Endothelial cell of umbilical vein (primary cell): ENCODE results near the gene CALCOCO1. TPM values are rescaled to one million over a fixed set of nuclear protein-coding genes. Genes with fewer than 3 reads are reported as not detected.
"Not testable (repeated sequence)": the region's sequence is repeated elsewhere in the genome, so short reads cannot be mapped to it uniquely, and the experiment has no call there.

ENCODE experiments used
- BruUV-seq: library from RNA; stranded (reverse); fragments of 400-500 nt; replicated peaks from 2 replicates; lab custom pipeline; 2021; lab: Mats Ljungman, UMichigan
- CTCF ChIA-PET: fragments of 300-600, 350-600 bp; sonication (Branson Sonifier 250); formaldehyde crosslinking; loops from one replicate; lab custom pipeline; 2021; ENCODE audit warnings: antibody characterized with exemption, inconsistent platforms; lab: Charles Lee
- POLR2A ChIA-PET: fragments of 300-600, 350-600 bp; sonication (Branson Sonifier 250); formaldehyde crosslinking; loops from one replicate; lab custom pipeline; 2021; ENCODE audit warnings: antibody characterized with exemption, inconsistent platforms; lab: Charles Lee
- DNase-seq: peaks from one replicate; pipeline ENCODE4 v3.0.0-alpha.2; 2011; ENCODE audit warnings: low read depth, low spot score
- FAIRE-seq: peaks from 2 replicates; lab custom pipeline; 2011; peaks lifted over from hg19 to GRCh38; lab: Jason Lieb, UNC
- H2AFZ ChIP-seq: 2 replicates; pipeline ENCODE4 v1.6.0; 2012; ENCODE audit warnings: low read depth, low read length, control low read depth, inconsistent platforms
- H3K27ac ChIP-seq: 2 replicates; pipeline ENCODE4 v1.5.1; 2011; ENCODE audit warnings: low read depth, mild to moderate bottlenecking, control low read depth, low read length, moderate library complexity; ENCODE audit not compliant: insufficient read depth
- H3K27me3 ChIP-seq, 2 experiments: 2 replicates each; pipeline versions ENCODE4 v1.6.0 to v1.6.1; 2011; ENCODE audit warnings: low read length in 2 of 2, mixed read lengths in 1 of 2; ENCODE audit not compliant: control insufficient read depth in 2 of 2, insufficient read depth in 2 of 2
- H3K36me3 ChIP-seq, 2 experiments: 2 replicates in 1 of 2; 3 replicates in 1 of 2; pipeline ENCODE4 v1.5.1; 2011; ENCODE audit warnings: low read length in 2 of 2, mild to moderate bottlenecking in 1 of 2, moderate library complexity in 1 of 2; ENCODE audit not compliant: control insufficient read depth in 2 of 2, insufficient read depth in 2 of 2; ENCODE audit errors: extremely low read depth in 1 of 2
- H3K4me1 ChIP-seq: 3 replicates; pipeline ENCODE4 v1.5.1; 2011; ENCODE audit warnings: mild to moderate bottlenecking, low read length; ENCODE audit not compliant: control insufficient read depth, insufficient read depth; ENCODE audit errors: extremely low read depth
- H3K4me2 ChIP-seq: 2 replicates; pipeline ENCODE4 v1.6.1; 2011; ENCODE audit warnings: low read length, control low read depth, mixed read lengths; ENCODE audit not compliant: insufficient read depth
- H3K4me3 ChIP-seq, 3 experiments: fragments of 200-600 bp in 1 of 3; sonication (generic), shearing (Covaris generic) in 1 of 3; replicated peaks in 1 of 3; 2 replicates each; pipeline ENCODE4 v1.5.1; 2011 to 2016; ENCODE audit warnings: control low read depth in 3 of 3, low read length in 3 of 3, mild to moderate bottlenecking in 2 of 3, inconsistent platforms in 1 of 3, low read depth in 1 of 3, moderate library complexity in 1 of 3; ENCODE audit not compliant: insufficient read depth in 1 of 3
- H3K79me2 ChIP-seq: 2 replicates; pipeline ENCODE4 v1.6.0; 2012; ENCODE audit warnings: low read length, inconsistent platforms; ENCODE audit not compliant: control insufficient read depth, insufficient read depth
- H3K9ac ChIP-seq: replicated peaks from 2 replicates; pipeline ENCODE3; 2011; ENCODE audit warnings: low read length, control low read depth; ENCODE audit not compliant: insufficient read depth; ENCODE audit errors: extremely low read depth
- H3K9me1 ChIP-seq: replicated peaks from 3 replicates; pipeline ENCODE4 v1.6.0; 2011; ENCODE audit warnings: mild to moderate bottlenecking, low read length; ENCODE audit not compliant: control insufficient read depth, insufficient read depth; ENCODE audit errors: extremely low read depth
- H3K9me3 ChIP-seq: replicated peaks from 2 replicates; pipeline ENCODE4 v1.5.1; 2012; ENCODE audit warnings: low read length, inconsistent platforms; ENCODE audit not compliant: control insufficient read depth, insufficient read depth
- H4K20me1 ChIP-seq: replicated peaks from 2 replicates; pipeline ENCODE3; 2011; ENCODE audit warnings: mild to moderate bottlenecking, low read length; ENCODE audit not compliant: control insufficient read depth, insufficient read depth; ENCODE audit errors: extremely low read depth
- CTCF ChIP-seq, 2 donors: IDR thresholded peaks; 1 replicate in 1 of 2; 2 replicates in 1 of 2; pipeline ENCODE4 v1.5.1; 2011; ENCODE audit warnings: low read length in 2 of 2, mild to moderate bottlenecking in 2 of 2, moderate library complexity in 2 of 2, control low read depth in 1 of 2, inconsistent platforms in 1 of 2, low read depth in 1 of 2; ENCODE audit not compliant: insufficient read depth in 1 of 2; ENCODE audit errors: extremely low read depth in 1 of 2
- EZH2 ChIP-seq: IDR thresholded peaks from 2 replicates; pipeline ENCODE4 v1.6.1; 2012; ENCODE audit warnings: borderline replicate concordance, low read depth, mild to moderate bottlenecking, moderate library complexity, low read length, inconsistent platforms; ENCODE audit not compliant: severe bottlenecking
- FOS ChIP-seq: IDR thresholded peaks from 2 replicates; pipeline ENCODE4 v1.6.1; 2011; ENCODE audit warnings: mild to moderate bottlenecking, low read length, moderate library complexity, borderline replicate concordance; ENCODE audit not compliant: insufficient read depth
- GATA2 ChIP-seq: IDR thresholded peaks from 2 replicates; pipeline ENCODE4 v1.7.0; 2011; ENCODE audit warnings: low read depth, mild to moderate bottlenecking, moderate library complexity, mixed read lengths, low read length; ENCODE audit not compliant: insufficient read length, insufficient read depth
- JUN ChIP-seq: IDR thresholded peaks from 2 replicates; pipeline ENCODE4 v1.6.1; 2011; ENCODE audit warnings: borderline replicate concordance, low read depth; ENCODE audit not compliant: insufficient read length, insufficient read depth
- MAX ChIP-seq: IDR thresholded peaks from 2 replicates; pipeline ENCODE4 v1.6.1; 2011; ENCODE audit not compliant: insufficient read depth, insufficient read length
- MYC ChIP-seq: IDR thresholded peaks from one replicate; pipeline ENCODE4 v1.6.1; 2011; ENCODE audit warnings: mild to moderate bottlenecking, low read depth, low read length
- POLR2A ChIP-seq: IDR thresholded peaks from 2 replicates; pipeline ENCODE4 v1.6.1; 2012; ENCODE audit warnings: low read depth, mild to moderate bottlenecking, control low read depth, low read length
- POLR2AphosphoS5 ChIP-seq: IDR thresholded peaks from 2 replicates; pipeline ENCODE4 v1.6.1; 2012; ENCODE audit warnings: low read depth, mild to moderate bottlenecking, control low read depth, low read length, moderate library complexity; ENCODE audit not compliant: insufficient read depth
- dilution Hi-C: fragments of 300-500 bp; cut with MboI; formaldehyde crosslinking; loops from one replicate; pipeline ENCODE4 v1.15.0; 2019; ENCODE audit warnings: low sequenced_read_pairs; ENCODE audit not compliant: extremely low pct_ligation_motif_present
- intact Hi-C: fragments of 100-400 bp; cut with micrococcal nuclease; formaldehyde crosslinking; loops from one replicate; pipeline ENCODE4 v1.10.0; 2022
- polyA plus RNA-seq, 4 experiments: library from polyadenylated mRNA; depleted of rRNA in 3 of 4; stranded (reverse) in 3 of 4; unstranded in 1 of 4; fragments of >200 nt; gene quantifications; 2 replicates each; pipeline versions ENCODE4 v1.2.1 to v1.2.3, GENCODE V29; 2011 to 2012; ENCODE audit warnings: missing spikeins in 1 of 4
- total RNA-seq: library from RNA; stranded (reverse); gene quantifications from 2 replicates; pipeline ENCODE4 v1.2.3, GENCODE V29; 2021

Gene CALCOCO1
- total and polyA plus RNA-seq, 2 donors (not counting 3 experiments of a cell fraction or from before 2014, with no cell fraction given): 70.9 to 135 TPM

GRCh38 chr12:53683494-53683893 lies 43.8 kb downstream of the CALCOCO1 start:
- H3K27ac ChIP-seq: no peak overlapping the region
- BruUV-seq: no TSS peak
- no peaks in the 10 kb centered on the region for H3K9me1 ChIP-seq
- H3K79me2 ChIP-seq: no peaks in the 10 kb centered on the region
- POLR2A ChIA-PET: no interaction called here
- TF ChIP-seq MAX: no peak
- no peak for TF ChIP-seq EZH2
- TF ChIP-seq POLR2A: no peak
- TF ChIP-seq POLR2AphosphoS5: no peak
- no peak for TF ChIP-seq FOS
- no peak for TF ChIP-seq GATA2
- no peak for TF ChIP-seq CTCF (IDR thresholded peaks at IDR 0.05; ENCODE audit: extremely low read depth in 1 of 2, insufficient read depth in 1 of 2, low read depth in 1 of 2, low read length in 2 of 2)
- no peak for TF ChIP-seq MYC
- no peak for TF ChIP-seq JUN
- no peak overlapping the region for H3K4me3 ChIP-seq
- dilution Hi-C loops (no loop called here), intact Hi-C loops (no loop called here)
- H2AFZ ChIP-seq: no peak overlapping the region
- no peaks in the 10 kb centered on the region for H4K20me1 ChIP-seq
- no peak overlapping the region for H3K9ac ChIP-seq
- H3K36me3 ChIP-seq: no peaks in the 10 kb centered on the region
- DNase-seq (no peak), FAIRE-seq (no peak)
- peaks cover 3 to 5% of the 10 kb centered on the region in 2 experiments for H3K27me3 ChIP-seq
- H3K4me1 ChIP-seq: no peaks in the 10 kb centered on the region
- H3K4me2 ChIP-seq: no peak overlapping the region
- no peaks in the 10 kb centered on the region for H3K9me3 ChIP-seq
- CTCF ChIA-PET: no interaction called here

GRCh38 chr12:53680061-53680460 lies 47.2 kb downstream of the CALCOCO1 start:
- peaks cover 15% of the 10 kb centered on the region for H3K4me1 ChIP-seq
- H2AFZ ChIP-seq, H3K9ac ChIP-seq, H4K20me1 ChIP-seq, H3K9me1 ChIP-seq, H3K4me2 ChIP-seq, H3K27ac ChIP-seq, H3K36me3 ChIP-seq, H3K79me2 ChIP-seq, DNase-seq, H3K27me3 ChIP-seq, POLR2A ChIA-PET, dilution Hi-C loops, H3K9me3 ChIP-seq, FAIRE-seq, H3K4me3 ChIP-seq, intact Hi-C loops, BruUV-seq: not testable (repeated sequence)
- CTCF ChIA-PET: interaction anchor here (1.2 to 6.2 kb wide), 3 partner anchors 20 to 137 kb away, joined by 3 to 213 read pairs (median 4); no protein-coding TSS in a partner anchor
